HG03558 (cell line): Measurements from ENCODE around the gene C16orf95.
"Not testable (repeated sequence)": the region's sequence is repeated elsewhere in the genome, so short reads cannot be mapped to it uniquely, and the experiment has no call there.

Experiments used
- ATAC-seq: cut with Tn5 transposase; IDR thresholded peaks from one replicate; pipeline ENCODE4 v1.9.1; 2021; ENCODE audit warnings: moderate number of reproducible peaks; ENCODE audit not compliant: unreplicated experiment; ENCODE audit errors: extremely low read depth

C16orf95 gene

DNA sequence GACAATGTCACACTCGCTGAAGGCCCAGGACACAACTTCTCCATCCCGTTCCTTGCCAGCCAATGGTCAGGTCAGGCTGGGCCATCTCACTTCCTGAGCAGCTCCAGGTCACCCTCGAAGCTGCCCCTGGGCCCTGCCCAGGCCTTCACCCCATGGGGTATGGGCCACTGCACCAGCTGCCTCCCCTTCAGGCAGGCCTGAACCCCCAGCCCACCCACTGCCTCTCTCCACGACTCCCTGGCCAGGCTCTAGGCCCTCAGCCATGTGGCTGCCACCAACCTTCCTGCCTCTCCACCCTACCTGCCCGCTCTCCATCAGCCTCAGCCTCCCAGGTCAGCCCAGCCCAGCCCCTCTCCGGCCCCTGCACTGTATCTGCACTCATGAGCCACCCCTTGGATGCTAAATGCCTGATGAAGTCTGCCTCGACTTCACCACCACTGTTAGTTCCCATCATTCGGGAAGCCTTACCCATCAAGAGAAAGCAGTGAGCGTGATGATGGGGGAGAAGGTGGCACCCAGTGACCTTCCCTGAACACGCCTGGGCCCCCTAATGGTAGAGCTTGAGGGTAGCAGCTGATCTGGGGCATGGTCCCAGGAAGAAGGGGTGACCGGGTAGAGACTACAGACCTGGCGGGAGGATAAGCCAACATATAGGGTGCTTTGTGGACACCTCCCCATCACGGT, 30.9 kb upstream of the C16orf95 start:
- no peak for ATAC-seq

DNA sequence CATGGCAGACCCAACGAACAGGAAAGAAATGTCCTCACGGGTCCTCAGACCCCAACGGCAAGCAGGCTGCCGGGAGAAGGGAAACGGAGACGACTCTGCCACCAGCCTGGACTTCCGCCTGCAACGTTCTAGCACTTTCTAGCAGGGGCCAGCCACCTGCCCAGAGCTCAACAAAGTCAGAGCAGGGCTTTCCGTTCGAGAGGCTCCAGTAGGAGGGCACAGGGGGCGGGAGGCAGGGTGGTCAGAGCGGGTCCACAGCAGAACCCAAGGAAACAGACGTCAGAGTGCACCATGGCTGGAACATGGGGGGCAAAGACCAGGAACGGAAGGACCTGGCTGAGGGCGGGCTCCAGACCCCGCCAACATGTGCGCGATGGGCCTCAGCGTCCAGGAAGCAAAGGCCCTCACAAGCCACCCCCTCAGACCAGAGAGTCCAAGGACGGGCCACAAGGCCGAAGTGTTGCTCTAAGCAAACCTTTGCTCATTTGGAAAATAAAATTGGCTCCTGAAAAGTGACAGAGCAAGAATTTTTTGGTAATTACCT, 29.4 kb upstream of the C16orf95 start:
- ATAC-seq, result no peak

DNA sequence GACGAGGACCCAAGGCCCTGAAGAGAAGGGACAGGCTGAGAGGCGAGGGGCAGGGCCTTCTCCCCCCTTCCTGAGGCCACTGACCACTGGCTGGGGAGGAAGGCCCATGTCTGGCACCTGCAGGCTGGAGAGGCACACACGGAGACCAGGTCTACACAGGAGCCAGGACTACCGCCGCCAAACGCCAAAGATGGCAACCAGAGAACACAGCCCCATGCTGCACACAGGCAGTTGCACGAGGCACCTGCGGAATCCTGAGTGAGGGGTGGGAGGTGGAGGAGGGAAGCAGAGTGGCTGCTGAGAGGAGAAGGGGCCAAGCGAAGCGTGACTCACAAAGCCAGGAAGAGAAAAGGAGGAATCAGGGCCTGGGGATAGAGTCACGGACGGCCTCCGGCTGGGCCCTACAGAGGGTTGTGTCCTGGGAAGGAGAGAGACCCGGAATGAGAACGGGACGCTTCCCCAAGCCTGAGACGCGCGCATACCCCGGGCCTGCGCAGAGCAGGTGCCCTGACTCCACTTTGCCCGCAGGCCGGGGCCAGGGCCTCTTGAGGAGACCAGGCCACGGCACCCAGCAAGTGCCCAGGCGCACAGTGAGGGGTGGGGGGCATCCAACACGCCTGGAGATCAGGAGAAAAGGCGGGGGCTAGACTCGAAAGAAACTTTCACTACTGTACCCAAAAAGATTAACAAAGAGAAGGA, 28.7 kb upstream of the C16orf95 start:
- ATAC-seq, result no peak

DNA sequence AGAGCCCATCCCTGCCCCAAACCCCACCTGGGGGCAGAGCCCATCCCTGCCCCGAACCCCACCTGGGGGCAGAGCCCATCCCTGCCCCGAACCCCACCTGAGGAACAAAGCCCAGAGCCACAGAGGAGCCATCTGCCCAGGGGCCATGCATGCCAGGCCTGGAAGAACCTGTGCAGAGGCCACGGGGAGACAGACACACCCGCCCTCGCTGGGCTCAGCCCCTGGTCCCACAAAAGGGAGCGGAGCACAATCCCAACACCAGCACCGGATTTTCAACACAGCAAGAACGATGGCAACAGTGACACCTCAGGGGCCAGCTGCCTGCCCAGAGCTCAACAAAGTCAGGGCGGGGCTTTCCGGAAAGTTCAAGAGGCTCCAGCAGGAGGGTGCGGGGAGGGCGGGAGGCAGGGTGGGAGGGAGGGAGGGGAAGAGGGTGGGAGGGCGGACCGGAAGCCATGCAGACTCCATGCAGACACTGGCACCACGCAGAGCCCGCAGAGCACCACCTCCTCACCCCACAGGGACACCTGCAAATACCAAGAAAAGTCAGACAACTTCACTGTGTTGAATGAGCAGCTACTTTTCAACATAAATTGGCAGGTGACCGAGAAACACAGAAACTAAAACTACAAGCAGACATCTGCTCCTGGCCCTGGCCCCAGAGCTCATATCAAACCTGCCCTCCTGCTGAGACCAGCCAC, 27.9 kb upstream of the C16orf95 start:
- ATAC-seq, result no peak

DNA sequence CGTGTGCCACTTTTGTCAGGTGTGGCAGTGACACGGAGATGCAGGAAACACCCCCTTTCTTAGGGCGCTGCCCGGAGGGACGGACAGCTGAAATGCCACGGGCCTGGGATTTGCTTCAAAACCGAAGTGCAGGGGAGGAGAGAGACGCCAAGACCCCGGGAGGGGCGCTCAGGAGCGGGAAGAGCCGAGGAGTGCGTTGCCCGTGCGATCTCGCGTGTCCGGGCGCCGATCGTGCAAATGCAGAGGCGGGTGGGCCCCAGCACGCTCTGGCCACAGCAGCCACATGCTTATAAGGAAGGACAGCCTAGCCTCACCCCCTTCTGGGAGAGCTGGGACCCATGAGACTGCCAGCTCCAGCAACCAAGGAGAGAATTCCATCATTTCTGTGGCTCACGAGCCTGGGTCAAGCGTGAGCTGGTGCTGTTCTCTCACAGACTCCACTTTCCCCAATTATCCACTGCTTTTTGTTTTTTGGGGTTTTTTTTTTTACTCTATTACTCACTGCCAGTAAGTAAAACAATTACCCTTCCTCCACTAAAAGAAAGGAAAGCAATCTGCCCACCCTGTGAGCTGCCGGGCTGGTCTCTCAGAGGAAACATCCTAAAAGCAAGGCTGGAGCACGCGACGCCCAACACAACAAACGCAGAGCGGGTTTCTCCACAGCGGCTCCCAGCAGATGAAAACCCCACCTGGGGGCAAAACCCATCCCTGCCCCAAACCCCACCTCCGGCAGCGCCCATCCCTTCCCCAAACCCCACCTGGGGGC, 27.2 kb upstream of the C16orf95 start:
- ATAC-seq, result no peak

DNA sequence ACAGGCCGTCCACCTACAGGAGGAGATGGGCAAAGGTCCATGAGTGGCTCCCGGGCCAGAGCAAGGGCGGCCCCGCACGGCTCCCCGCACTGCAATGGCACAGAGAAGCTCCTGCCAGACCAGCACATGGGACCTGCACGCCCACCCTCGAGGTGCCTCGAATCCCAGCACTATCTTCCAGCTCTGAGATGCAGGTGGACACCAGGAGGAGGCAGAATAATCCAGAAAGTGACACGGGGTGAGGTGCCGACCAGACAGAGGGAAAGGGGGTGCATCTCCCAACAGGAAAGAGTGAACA, 26.5 kb upstream of the C16orf95 start:
- no peak for ATAC-seq

DNA sequence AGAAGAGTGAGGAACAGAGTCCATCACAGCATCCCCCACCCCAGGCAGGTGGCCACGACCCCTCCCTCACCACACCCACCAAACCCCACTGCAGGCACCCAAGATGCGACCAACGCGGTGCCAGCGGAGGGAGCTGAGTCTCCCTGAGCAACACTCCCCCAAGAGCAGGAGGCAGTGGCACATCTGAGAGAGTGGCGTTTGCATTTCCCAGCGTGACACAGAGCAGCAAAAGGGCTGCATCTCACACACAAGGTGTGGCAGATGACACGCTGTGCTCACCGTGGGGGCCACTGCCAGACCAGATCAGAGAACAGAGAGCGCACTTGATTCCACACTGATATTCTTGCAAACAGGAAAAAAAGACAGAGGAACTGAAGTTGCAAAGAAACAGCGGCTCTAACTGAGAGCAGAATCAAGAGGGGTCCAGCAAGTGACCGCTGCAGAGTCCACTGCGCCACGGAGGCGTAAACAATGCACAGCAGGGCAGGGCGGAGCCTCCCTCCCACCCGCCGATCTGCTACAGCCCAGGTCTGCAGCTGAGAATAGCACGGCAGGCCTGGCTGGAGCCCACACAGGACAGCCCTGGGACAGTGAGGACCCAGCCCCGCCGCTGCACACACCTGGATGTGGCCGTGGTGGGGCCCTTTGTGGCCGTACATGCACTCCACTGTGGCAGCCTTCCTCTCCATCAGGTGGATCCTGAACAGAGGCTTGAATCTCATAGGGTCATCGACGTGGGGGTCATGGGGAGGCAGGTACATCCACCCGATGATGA, 26.0 kb upstream of the C16orf95 start:
- no peak for ATAC-seq

DNA sequence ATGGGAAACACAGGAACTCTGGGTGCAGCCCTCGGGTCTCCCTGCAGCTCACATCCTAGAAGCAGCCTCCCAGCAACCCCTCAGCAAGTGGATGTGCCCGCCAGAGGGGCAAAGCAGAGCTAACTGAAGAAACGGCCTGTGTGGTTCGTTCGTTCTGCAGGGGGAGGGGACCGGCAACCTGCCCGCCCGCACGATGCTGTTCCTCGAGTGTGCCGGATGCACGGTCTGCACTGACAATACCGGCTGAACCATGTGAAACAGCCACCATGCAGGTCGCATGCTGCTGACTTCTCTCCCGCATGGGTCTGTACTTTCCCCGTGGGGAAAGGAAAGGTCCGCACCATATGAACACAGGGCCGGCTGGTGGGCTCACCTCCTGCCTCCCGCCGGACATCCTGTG, 25.3 kb upstream of the C16orf95 start:
- ATAC-seq, result no peak

DNA sequence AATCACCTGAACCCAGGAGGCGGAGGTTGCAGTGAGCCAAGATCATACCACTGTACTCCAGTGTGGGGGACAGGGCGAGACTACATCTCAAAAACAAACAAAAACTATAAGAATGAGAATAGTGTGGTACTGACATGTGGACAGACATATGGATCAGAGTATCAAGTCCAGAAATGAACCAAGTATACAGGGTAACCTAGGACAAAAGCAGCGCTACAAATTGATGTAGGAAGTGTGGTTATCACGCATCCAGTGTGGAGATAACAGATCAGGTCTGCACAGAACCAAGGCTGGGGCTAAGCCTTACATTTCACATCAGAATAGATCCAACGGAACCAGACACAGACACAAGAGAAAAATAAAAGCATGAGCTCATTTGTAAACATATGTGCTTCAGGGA, 23.0 kb upstream of the C16orf95 start:
- no peak for ATAC-seq

DNA sequence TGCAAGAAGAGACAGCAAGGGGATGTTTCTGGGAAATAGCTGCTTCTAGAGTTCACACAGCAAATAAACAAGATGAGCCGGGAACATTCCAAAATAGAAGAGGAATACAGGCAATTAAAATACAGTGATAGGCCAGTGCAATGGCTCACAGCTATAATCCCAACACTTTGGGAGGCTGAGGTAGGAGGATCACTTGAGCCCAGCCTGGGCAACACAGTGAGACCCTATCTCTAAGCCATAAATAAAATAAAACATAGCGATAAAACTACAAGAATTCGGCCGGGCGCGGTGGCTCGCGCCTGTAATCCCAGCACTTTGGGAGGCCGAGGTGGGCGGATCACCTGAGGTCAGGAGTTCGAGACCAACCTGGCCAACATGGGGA, 22.5 kb upstream of the C16orf95 start:
- ATAC-seq, result not testable (repeated sequence)

DNA sequence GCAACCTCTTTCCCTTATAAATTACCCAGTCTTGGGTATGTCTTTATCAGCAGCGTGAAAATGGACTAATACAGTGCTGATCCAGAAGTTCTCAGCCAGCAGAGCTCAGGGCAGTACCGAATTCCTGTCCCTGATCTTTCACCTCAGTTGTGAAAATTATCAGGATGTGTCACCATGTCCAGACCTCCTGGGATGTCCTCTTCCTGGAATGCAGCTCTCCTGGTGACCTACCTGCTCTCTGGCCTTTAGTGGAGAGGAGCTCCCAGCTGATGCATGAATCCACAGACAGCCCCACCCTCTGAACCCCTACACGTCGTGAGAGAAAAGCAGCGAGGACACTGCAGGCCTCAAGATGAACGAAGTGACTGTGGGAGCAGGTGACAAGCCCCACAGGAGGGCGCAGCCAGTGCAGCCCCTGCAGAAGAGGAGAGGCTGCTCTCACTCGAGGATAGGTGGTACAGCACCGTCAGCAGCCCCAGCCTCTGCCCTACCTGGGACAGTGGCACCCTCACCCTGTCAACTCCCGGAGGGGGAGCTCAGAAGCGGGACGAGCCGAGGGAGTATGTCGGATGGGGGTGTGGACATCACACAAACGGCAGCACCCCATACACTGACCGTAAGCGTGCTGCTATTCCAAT, 22.0 kb upstream of the C16orf95 start:
- ATAC-seq, result no peak

DNA sequence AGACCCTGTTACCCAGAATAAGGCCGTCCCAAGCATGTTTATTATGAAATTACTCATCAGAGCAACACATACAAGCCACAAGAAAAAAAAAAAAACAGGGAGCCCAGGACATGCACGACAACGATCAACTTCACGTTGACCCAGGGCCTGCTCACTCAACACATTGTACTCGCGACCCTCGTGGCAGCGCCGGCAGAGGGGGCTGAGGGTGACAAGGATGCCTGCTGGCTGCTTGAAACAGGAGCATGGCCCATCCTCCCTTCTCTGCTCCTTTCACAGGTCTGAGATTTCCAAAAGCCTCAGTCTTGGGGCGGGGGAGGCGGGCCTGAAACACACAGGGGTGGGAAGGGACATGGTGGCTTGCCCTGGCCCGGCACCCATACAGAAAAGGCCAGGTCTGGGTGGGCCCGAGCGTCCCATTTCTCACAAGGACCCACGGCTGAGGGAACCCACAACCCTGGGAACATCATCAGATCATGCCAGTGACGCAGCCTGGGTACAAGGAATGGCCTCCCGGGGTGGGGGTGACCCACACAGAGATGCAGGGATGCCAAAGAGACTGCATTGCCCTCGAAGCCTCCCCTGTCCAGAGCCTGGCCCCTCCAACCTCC, 21.1 kb upstream of the C16orf95 start:
- no peak for ATAC-seq

DNA sequence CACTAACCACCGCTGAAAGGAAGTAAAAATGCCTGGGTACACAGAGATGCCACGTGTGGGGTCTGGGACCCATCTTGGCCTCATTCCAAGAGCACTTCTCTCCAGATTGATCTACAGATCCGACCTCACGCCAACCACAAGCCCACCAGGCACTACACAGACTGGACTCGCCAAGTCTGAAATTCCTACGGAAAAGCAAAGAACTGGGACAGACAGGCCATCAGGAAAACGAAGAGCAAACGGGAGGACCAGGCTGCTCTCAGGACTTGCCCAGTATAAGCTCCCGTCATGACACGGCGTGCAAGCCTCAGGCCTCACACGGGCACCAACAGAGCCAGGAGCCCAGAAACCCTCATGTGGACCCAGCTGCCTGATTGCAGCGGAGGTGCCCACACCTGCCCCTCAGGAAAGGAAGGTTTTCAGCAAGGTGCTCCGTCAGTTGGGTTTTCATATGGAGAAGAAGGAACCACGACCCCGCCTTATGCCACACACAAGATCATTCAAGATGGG, 20.1 kb upstream of the C16orf95 start:
- ATAC-seq, result no peak

DNA sequence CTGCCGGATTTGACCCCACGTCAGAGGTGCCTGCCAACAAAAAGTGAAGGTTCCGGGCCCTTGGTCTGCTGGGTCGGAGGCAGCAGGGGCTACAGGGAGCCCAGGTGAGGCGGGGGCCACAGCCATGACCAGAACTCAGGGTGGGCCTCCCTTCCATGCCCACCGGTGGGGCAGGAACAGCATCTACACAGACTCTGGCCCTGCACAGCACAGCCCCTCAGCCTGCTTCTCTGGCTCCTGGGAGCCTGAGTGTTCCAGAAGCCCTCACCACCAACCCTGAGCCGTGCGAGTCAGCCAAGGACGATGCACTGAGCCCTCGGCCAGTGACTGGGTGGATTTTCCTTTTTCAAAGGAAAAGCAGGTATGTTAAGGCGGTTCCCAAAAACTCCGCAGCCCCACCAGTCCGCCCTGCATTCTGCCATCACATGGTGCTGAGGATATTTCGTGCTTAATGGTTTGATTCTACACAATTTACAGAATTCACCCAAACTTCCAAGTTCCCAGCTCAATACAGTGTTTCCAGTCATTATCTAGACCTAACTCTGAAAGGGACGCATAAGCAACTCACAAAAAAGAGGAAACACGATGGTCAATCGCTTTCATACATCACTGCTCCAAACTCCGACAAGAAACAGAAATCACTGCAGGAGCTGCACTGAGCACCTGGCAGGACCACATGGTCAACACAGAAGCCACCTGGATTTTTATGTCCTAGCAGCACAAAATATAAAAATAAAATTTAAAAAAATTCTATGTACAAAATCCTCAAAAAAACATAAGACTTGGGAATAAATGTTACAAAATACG, 19.4 kb upstream of the C16orf95 start:
- ATAC-seq, result no peak

DNA sequence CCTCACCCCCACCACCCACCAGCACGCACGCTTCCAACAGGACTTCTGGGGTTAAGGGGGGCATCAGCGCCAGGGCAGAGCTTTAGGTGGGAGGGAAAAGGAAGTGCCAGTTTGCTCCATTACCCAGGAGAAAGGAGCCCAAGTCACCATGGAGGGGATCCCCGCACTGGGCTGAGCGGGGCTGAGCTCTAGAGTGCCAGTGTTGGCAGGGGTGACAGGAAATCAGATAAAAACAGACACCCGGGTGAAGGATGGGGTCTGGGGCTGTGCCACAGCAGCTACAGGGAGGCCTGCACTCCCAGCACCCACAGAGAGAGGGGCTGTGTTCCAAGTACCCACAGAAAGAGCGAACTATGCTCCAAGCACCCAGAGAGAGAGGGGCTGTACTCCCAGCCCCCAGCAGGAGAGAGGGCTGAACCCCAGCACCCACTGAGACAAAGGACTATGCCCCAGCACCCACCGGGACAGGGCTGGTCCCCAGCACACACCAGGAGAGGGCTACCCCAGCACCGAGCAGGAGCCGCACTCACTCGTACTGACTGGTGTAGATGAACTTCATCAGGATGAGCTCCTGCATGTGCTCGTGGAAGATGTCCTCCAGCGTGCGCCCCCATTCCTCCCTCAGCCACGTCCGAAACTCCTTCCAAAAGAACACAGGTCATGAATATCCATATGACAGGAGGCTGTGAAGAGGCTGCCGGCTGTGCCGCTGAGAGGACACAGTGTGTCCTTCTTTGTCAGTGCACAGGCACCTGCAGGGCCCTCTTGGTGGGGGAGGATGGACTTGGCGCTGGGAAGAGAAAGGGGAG, 18.6 kb upstream of the C16orf95 start:
- no peak for ATAC-seq

DNA sequence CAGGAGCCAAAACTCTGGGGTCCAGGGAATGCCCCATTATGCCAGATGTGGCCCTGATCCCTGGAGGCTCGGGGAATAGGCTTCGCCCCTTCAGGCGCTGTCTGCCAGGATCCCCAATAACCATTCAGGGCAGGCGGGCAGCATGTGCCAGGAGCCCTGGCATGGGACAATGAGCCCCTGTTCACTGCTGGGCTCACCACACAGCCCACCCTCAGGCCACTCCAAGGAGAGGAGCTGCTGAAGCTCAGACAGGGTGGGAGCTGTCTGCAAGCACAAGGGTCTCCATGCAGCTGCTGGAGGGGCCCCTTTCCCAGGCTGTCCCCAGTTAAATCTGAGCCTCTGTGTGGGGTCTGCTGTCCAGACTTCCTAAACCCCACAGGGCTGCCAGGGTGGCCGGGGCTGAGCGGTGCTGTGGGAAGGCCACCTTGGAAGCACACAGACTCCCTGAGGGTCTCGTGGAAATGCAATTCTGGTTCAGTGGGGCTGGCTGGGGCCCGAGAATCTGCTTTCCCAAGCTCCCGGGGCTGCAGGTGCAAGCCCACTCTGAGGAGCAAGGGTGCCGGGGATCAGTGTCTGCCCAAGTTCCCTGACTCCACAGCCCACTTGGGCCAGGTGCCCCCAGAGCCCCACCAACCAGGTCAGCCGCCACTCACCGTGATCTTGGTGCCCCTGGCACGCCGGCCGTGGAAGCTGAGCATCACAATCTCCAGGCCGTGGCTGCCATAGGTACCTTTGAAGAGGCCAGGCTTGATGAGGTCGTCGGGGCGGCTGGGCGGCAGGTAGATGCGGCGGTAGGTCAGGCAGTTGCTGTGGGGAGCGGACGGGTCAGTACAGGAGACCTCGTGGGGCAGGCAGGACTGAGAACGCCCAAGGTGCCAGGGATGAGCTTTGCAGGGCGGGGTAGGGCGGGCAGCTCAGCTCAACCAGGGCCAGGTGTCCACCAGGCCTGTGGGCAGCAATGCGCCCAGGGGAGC, 17.7 kb upstream of the C16orf95 start:
- ATAC-seq, result no peak
